Activated CD4-positive, CD25-positive, alpha-beta regulatory T cell treated with anti-CD3 and anti-CD28 coated beads, Interleukin-2, amount 50 U/mL, for 24 hours (primary cell): ENCODE measurements around the gene KCNAB2.
A peak's percentile ranks its signal among the peaks of the same experiment; 100 is the strongest.

ENCODE experiments used
- ATAC-seq, 2 donors: fragments of 150-1000 bp; cut with Tn5 transposase; one replicate each; pipeline ENCODE4 v1.10.0; 2021; ENCODE audit warnings: mild to moderate bottlenecking in 1 of 2, moderate library complexity in 1 of 2

The KCNAB2 gene

GRCh38 chr1:6033124-6033523 lies 12.6 kb upstream of the KCNAB2 start:
- no peak for ATAC-seq

GRCh38 chr1:6033986-6034749 lies 11.5 kb upstream of the KCNAB2 start:
- peak in 1 of 2 donors; percentile 47 for ATAC-seq

- ATAC-seq, result no peak
These were observed 11.0 kb upstream of the KCNAB2 start for GRCh38 chr1:6034750-6035096.

GRCh38 chr1:6035303-6035702 lies 10.4 kb upstream of the KCNAB2 start:
- ATAC-seq, result no peak

DNA sequence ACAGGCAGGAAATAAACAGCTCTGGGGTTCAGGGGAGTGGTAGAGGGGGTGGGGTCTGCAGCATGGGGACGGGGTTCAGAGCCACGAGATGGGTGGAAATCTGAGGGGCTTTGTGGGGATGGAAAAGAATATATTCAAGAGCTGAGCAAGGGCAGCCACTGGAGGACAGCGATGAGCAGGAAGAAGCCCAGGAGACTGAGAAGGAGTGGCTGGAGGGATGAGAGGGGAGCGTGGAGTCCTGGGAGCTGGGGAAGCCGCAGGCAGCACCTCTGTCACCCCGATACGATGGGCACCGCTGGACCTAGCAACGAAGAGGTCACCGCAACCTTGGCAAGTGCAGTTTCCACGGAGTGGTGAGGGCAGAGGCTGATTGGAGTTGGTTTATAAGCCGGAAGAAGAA lies 10.0 kb upstream of the KCNAB2 start:
- no peak for ATAC-seq

- ATAC-seq, result peak in 1 of 2 donors; percentile 67
These were observed 8.3 kb upstream of the KCNAB2 start for GRCh38 chr1:6037338-6037762.

DNA sequence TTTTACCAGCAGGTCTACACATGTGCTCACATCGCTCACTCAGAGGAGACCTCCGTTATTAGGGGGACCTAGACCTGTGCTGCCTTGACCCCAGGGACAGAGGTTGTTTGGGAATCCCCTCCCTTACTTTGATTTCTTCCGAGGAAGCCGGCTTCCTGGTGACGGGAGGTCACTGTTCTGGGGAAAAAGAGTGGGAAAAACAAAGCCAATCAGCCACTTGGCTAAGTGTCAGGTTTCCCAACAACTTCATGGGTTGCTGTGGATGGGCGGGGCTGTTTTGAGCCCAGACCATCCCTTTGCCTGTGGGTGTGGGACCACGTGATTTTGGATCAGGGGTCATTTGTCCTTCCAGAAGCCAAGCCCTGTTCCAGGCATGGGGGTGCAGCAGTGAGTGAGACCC lies 7.1 kb upstream of the KCNAB2 start:
- ATAC-seq, result no peak

- no peak for ATAC-seq
These were observed 6.7 kb upstream of the KCNAB2 start for GRCh38 chr1:6039031-6039430.

GRCh38 chr1:6040444-6040843 lies 5.2 kb upstream of the KCNAB2 start:
- ATAC-seq, result no peak

DNA sequence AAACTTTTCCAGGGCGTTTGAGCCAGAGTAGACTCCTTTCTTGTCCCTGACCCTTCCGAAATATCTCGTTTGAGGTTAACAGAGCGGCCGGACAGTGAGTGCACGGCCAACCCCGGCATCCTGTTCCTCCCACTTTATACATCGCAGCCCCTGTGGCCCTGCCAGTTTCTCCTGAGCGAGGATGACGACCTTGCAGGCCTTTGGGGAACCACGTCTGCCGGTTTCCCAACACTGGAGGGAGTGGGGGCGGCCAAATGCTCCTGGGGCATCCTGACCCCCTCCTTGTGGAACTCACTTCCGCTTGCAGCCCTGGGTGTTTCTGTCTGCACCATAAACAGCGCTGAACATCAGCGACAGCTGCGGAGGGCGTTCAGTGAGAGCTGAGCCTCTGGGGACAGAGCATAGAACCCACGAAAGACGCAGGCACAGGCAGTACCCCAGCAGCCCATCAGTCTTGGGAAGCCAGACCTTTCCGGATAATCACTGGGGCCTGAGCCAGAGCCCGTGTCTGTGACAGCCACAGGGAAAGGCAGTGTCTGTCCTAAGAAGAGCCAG lies 4.8 kb upstream of the KCNAB2 start:
- ATAC-seq, result no peak

DNA sequence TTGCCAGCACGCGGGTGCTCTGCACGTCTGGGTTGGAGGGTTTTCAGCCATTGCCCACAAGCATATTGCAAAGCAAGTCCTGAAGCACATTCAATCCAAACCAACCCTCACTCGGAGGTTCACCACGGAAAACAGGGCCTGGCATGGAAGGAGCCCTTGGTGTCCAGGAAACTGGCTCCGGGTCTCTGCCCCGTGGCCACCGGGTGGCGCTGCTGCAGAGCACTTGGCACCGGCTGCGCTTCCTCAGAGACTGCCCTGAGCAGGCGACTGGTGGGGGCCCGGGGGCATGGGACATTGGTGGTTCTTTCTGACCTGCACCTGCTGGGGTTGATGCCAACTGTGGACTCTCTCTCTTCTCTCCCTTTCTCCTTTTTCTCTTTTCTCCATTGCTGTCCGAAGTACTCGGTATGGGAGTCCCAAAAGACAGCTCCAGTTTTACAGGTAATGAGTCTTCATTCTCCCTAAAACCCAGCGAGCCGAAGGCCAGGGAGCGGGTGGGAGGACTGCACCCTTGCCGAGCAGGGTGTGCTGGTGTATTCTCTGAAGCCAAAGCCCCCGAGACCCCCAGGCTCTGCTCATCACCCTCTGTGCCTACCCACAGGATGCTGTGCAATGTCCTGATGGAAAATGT lies 4.1 kb upstream of the KCNAB2 start:
- ATAC-seq, result no peak

GRCh38 chr1:6043561-6043960 lies 2.1 kb upstream of the KCNAB2 start:
- ATAC-seq, result no peak

DNA sequence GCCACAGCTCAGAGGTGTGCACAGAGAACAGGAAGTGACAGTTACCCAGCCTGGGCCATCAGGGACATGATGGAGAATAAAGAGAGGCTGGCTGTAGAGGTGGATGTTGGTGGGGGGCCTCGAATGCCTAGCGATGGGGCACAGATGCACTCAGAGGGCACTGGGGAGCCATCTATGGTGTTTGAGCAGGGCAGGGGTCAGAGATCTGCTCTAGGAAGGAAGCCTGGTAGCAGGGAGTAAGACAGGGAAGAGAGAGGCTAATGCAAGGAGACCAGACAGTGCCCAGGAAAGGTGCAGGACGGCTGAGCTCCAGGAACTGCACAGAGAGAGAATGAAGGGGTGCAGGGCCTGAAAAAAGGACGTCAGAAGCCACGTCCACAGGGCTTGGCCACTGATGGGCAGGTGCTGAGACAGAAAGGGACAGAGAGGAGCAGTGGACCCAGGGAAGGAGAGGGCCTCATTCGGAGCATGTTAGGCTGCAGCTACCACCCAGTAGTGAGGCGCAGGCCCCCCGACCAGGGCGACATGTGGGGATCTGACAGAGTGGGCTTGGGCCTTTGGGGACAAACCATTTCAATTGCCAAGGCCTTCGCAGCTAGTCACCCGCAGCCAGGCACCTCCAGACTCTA lies 1.1 kb upstream of the KCNAB2 start:
- ATAC-seq, result no peak

DNA sequence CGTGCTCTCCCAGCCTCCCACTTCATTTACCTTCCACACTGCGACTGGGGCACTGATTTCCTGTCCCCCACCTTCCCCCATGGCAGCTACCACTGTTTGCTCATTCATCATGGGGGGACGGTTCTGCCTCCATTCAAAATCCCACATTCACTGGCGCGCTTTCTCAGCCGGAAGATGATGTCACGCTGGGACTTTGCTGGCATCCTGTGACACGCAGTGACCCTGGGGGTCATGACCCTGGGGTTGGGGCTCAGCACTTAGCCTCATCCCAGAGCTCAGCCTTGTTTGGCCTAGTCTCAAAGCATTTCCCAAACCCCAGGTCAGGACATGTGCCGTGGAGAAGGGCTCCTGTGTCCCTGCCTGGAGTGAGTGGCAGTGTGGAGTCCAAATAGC lies 582 bp upstream of the KCNAB2 start:
- ATAC-seq, result no peak

DNA sequence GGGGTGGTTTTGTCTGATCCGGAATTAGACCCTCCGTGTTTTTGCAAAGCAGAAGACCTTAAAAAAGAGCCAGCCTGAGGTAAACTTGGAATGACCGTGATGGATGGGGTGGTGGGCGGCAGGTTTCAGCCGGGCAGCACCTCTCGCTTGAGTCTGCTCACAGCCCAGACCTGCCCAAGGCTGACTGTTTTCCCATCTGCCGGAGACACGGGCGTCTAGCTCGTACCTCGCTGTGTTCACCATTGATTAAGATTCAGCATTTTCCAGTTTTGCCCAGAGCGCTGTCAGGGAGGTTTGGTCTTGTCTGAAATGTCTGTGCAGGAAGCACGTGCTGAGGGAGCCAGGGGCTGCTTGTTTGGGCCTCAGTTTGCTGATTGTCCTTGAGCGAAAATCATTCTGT lies 591 bp downstream of the KCNAB2 start:
- no peak for ATAC-seq

GRCh38 chr1:6048179-6048867 lies 2.6 kb downstream of the KCNAB2 start:
- no peak for ATAC-seq

- ATAC-seq, result no peak
These were observed 3.7 kb downstream of the KCNAB2 start for GRCh38 chr1:6049419-6049818.

GRCh38 chr1:6051423-6051822 lies 5.7 kb downstream of the KCNAB2 start:
- ATAC-seq, result no peak

- no peak for ATAC-seq
These were observed 7.0 kb downstream of the KCNAB2 start for GRCh38 chr1:6052543-6053205.

DNA sequence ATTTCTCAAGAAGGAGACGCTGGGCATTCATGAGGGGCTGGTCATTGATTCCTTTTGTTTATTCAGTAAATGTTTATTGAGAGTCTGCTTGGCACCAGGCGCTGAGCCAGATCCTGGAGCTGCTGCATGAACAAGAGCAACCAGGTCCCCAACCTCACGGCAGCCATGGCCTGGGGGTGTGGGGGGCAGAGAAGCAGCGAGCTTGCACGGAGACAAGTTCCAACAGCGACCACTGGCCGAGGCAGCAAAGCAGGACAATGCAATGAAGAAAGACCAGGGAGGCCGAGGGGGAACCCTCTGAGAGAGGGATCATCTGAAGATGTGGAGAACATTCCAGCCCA lies 7.5 kb downstream of the KCNAB2 start:
- ATAC-seq, result no peak

DNA sequence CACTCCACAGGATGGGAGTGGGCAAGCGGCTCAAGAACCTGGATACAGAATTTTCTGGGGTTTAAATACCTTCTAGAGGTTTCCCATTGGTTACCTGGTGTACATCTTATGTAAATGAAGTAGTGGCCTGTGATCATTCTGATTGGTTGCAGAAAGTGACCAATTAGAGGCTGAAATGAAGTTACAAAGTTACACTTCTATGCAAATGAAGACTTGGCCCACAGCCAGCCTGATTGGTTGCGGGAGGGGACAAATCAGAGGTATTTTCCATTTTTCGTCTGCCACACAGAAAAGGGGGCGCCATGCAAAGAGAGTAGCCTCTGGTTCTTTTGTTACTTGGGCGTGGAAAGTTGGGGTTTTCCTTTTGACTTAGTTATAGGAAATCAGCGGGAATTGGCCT lies 8.9 kb downstream of the KCNAB2 start:
- ATAC-seq, result no peak

GRCh38 chr1:6056572-6056948 lies 10.9 kb downstream of the KCNAB2 start:
- no peak for ATAC-seq
